ENCODE measurements around the gene XPNPEP1.

- TF ChIP-seq TEAD4 (IDR thresholded peaks at IDR 0.05): no peak
- no peak for TF ChIP-seq ZBTB7A (IDR thresholded peaks at IDR 0.05; ENCODE audit: low read depth)
- no peak for TF ChIP-seq TCF12 (IDR thresholded peaks at IDR 0.05; ENCODE audit: low read depth)
- no peak for TF ChIP-seq REST (IDR thresholded peaks at IDR 0.05; ENCODE audit: low read depth)
- TF ChIP-seq NFIC (IDR thresholded peaks at IDR 0.05): no peak
- TF ChIP-seq FOXM1 (IDR thresholded peaks at IDR 0.05; ENCODE audit: borderline replicate concordance, low read depth): no peak
- no peak for TF ChIP-seq EP300 (IDR thresholded peaks at IDR 0.05; ENCODE audit: borderline replicate concordance)
- TF ChIP-seq CREB1 (IDR thresholded peaks at IDR 0.05; ENCODE audit: low read depth): no peak
- no peak for TF ChIP-seq TAF1 (IDR thresholded peaks at IDR 0.05; ENCODE audit: low read depth)
- no peak for TF ChIP-seq RAD21 (IDR thresholded peaks at IDR 0.05; ENCODE audit: low read depth)
- TF ChIP-seq YY1 (IDR thresholded peaks at IDR 0.05; ENCODE audit: low read depth): no peak
- TF ChIP-seq USF1 (IDR thresholded peaks at IDR 0.05): no peak
Measured at GRCh38 chr10:109898007-109898406, 25.3 kb downstream of the XPNPEP1 start.

Data from Ishikawa (cell line).